HG03135 (cell line): ENCODE data around the gene MMS22L.
A peak's percentile ranks its signal among the peaks of the same experiment; 100 is the strongest.

Source experiments
- ATAC-seq: cut with Tn5 transposase; IDR thresholded peaks from one replicate; pipeline ENCODE4 v1.9.1; 2021; ENCODE audit warnings: mild to moderate bottlenecking, moderate library complexity; ENCODE audit not compliant: unreplicated experiment

The MMS22L gene

GRCh38 chr6:97282726-97283617, at the start of gene MMS22L:
Gene MMS22L (minus strand): TSS chr6:97283216. CDS start chr6:97282477, 739 bp downstream.
- ATAC-seq = peak; percentile 97

- ATAC-seq = no peak
These were observed 39.8 kb upstream of the MMS22L start for GRCh38 chr6:97322811-97323210.

GRCh38 chr6:97322226-97322625, 39.2 kb upstream of the MMS22L start:
- no peak for ATAC-seq

GRCh38 chr6:97316978-97317377, 34.0 kb upstream of the MMS22L start:
- ATAC-seq = no peak

- no peak for ATAC-seq
These were observed 29.2 kb upstream of the MMS22L start for GRCh38 chr6:97312241-97312640.

GRCh38 chr6:97306544-97307320, 23.7 kb upstream of the MMS22L start:
- ATAC-seq = no peak

- ATAC-seq = no peak
These were observed 22.5 kb upstream of the MMS22L start for GRCh38 chr6:97305414-97306066.

GRCh38 chr6:97304701-97305100, 21.7 kb upstream of the MMS22L start:
- ATAC-seq = no peak

GRCh38 chr6:97294451-97294850, 11.4 kb upstream of the MMS22L start:
- ATAC-seq = no peak

- ATAC-seq = no peak
These were observed 10.2 kb upstream of the MMS22L start for GRCh38 chr6:97293198-97293696.

GRCh38 chr6:97292671-97293070, 9.7 kb upstream of the MMS22L start:
- no peak for ATAC-seq

GRCh38 chr6:97291896-97292295, 8.9 kb upstream of the MMS22L start:
- no peak for ATAC-seq

- ATAC-seq = no peak
These were observed 6.3 kb upstream of the MMS22L start for GRCh38 chr6:97289332-97289731.

- ATAC-seq = no peak
These were observed 5.2 kb upstream of the MMS22L start for GRCh38 chr6:97288188-97288587.

GRCh38 chr6:97282238-97282725, 734 bp downstream of the MMS22L start:
- peak; percentile 1 for ATAC-seq

- no peak for ATAC-seq
These were observed 2.2 kb downstream of the MMS22L start for GRCh38 chr6:97280766-97281165.

GRCh38 chr6:97275804-97276203, 7.2 kb downstream of the MMS22L start:
- ATAC-seq = no peak

GRCh38 chr6:97269821-97270220, 13.2 kb downstream of the MMS22L start:
- no peak for ATAC-seq

GRCh38 chr6:97262676-97263075, 20.3 kb downstream of the MMS22L start:
- no peak for ATAC-seq

- no peak for ATAC-seq
These were observed 36.2 kb downstream of the MMS22L start for GRCh38 chr6:97246842-97247241.

GRCh38 chr6:97240222-97240621, 42.8 kb downstream of the MMS22L start:
- no peak for ATAC-seq
